HG03571 (cell line): ENCODE measurements around the gene CBLN3.

Experiments
- ATAC-seq: cut with Tn5 transposase; IDR thresholded peaks from one replicate; pipeline ENCODE4 v1.9.1; 2021; ENCODE audit not compliant: unreplicated experiment

CBLN3 gene

GRCh38 chr14:24426912-24427536, 2.4 kb downstream of the CBLN3 start:
- no peak for ATAC-seq

- no peak for ATAC-seq
These were observed 3.1 kb downstream of the CBLN3 start for GRCh38 chr14:24426150-24426911.

GRCh38 chr14:24425704-24426103, 3.8 kb downstream of the CBLN3 start:
- no peak for ATAC-seq

GRCh38 chr14:24422694-24423601, 6.5 kb downstream of the CBLN3 start:
- ATAC-seq, result no peak

- no peak for ATAC-seq
These were observed 7.2 kb downstream of the CBLN3 start for GRCh38 chr14:24422261-24422660.

- ATAC-seq, result no peak
These were observed 11.0 kb downstream of the CBLN3 start for GRCh38 chr14:24418492-24418873.

GRCh38 chr14:24417832-24418491, 11.5 kb downstream of the CBLN3 start:
- no peak for ATAC-seq

GRCh38 chr14:24416932-24417619, 12.4 kb downstream of the CBLN3 start:
- no peak for ATAC-seq

- ATAC-seq, result no peak
These were observed 13.1 kb downstream of the CBLN3 start for GRCh38 chr14:24416254-24416931.

- no peak for ATAC-seq
These were observed 13.8 kb downstream of the CBLN3 start for GRCh38 chr14:24415421-24416253.

- ATAC-seq, result no peak
These were observed 14.6 kb downstream of the CBLN3 start for GRCh38 chr14:24414732-24415420.

GRCh38 chr14:24414077-24414476, 15.4 kb downstream of the CBLN3 start:
- no peak for ATAC-seq

- no peak for ATAC-seq
These were observed 17.8 kb downstream of the CBLN3 start for GRCh38 chr14:24411443-24412389.

GRCh38 chr14:24409956-24410355, 19.5 kb downstream of the CBLN3 start:
- no peak for ATAC-seq

GRCh38 chr14:24409192-24409591, 20.3 kb downstream of the CBLN3 start:
- ATAC-seq, result no peak

GRCh38 chr14:24408764-24409163, 20.7 kb downstream of the CBLN3 start:
- ATAC-seq, result no peak

GRCh38 chr14:24407608-24408325, 21.7 kb downstream of the CBLN3 start:
- no peak for ATAC-seq
